PC-9 (cell line): ENCODE results near the gene CISD2.

Experiments
- CTCF ChIP-seq: fragments of 200-600 bp; sonication (generic); conservative IDR thresholded peaks from 2 replicates; pipeline ENCODE4 v1.6.1; 2017; ENCODE audit warnings: mixed run types, antibody characterized with exemption, mild to moderate bottlenecking, moderate library complexity
- EZH2 ChIP-seq: fragments of 200-600 bp; sonication (generic); IDR thresholded peaks from 2 replicates; pipeline ENCODE4 v1.8.0; 2017; ENCODE audit warnings: antibody characterized with exemption, low read depth

DNA sequence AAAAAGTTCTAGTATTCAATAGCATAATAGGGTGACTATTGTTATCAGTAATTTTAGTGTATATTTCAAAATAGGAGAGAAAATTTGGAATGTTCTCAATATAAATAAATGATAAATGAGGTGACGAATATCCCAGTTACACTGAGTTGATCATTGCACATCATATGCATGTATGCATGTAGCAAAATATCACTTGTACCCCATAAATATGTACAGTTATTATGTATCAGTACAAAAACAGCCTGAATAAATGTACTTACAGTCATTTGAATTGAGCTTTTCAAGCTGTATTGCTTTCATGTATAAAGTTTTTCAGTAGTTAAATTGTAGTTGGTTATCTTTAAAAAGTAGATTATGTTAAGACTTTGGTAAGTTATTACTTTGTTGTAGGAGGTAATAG is 12.6 kb downstream of the CISD2 start:
- TF ChIP-seq CTCF (no peak), EZH2 (no peak)
